ENCODE results near the gene OVCH2.
A peak's percentile ranks its signal among the peaks of the same experiment; 100 is the strongest.

Gene OVCH2

GRCh38 chr11:7688238-7688826 is 17.9 kb downstream of the OVCH2 start:
- no CpG with 5 or more reads among the region's 4 CpGs for WGBS, 2 experiments (ENCODE audit: insufficient coverage in 2 of 2)
- H3K4me3 ChIP-seq (ENCODE audit: extremely low read depth, insufficient read depth, low read length, poor library complexity, severe bottlenecking): no peak overlapping the region
- H3K36me3 ChIP-seq (ENCODE audit: control insufficient read depth, insufficient read depth, low read length): no peaks in the 10 kb centered on the region
- H3K4me1 ChIP-seq (ENCODE audit: control insufficient read depth, insufficient read depth, low read length, poor library complexity, severe bottlenecking): no peaks in the 10 kb centered on the region
- no peaks in the 10 kb centered on the region for H3K9me3 ChIP-seq (ENCODE audit: control insufficient read depth, low read length)
- H3K27ac ChIP-seq (ENCODE audit: low read depth, low read length, severe bottlenecking): no peak overlapping the region

GRCh38 chr11:7687386-7687785 is 18.9 kb downstream of the OVCH2 start:
- H3K4me3 ChIP-seq (ENCODE audit: extremely low read depth, insufficient read depth, low read length, poor library complexity, severe bottlenecking): no peak overlapping the region
- no peaks in the 10 kb centered on the region for H3K9me3 ChIP-seq (ENCODE audit: control insufficient read depth, low read length)
- 100% methylated on average over 1 of the region's 1 CpG for WGBS, 2 experiments (ENCODE audit: insufficient coverage in 2 of 2)
- no peak overlapping the region for H3K27ac ChIP-seq (ENCODE audit: low read depth, low read length, severe bottlenecking)
- no peaks in the 10 kb centered on the region for H3K36me3 ChIP-seq (ENCODE audit: control insufficient read depth, insufficient read depth, low read length)
- no peaks in the 10 kb centered on the region for H3K4me1 ChIP-seq (ENCODE audit: control insufficient read depth, insufficient read depth, low read length, poor library complexity, severe bottlenecking)

DNA sequence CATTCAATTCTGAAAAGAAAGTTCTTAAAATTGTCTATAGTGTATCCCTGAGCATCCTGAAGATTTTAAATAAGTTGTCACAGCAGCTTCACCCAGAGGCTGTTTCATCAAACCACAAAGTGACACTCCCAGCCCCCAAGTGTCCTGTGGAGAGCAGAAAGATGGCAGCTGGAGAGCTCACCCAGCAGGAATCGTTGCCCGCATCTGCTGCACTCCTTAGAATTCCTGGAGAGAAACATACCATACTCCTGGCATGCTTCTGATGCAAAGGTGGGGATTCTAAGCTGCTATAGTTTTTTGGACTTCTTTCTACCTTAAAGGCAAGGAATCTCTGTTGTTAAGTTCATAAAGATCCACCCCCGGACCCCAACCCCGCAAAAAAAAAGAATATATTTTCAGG is 19.5 kb downstream of the OVCH2 start:
- H3K36me3 ChIP-seq (ENCODE audit: control insufficient read depth, insufficient read depth, low read length): no peaks in the 10 kb centered on the region
- no peaks in the 10 kb centered on the region for H3K4me1 ChIP-seq (ENCODE audit: control insufficient read depth, insufficient read depth, low read length, poor library complexity, severe bottlenecking)
- H3K9me3 ChIP-seq (ENCODE audit: control insufficient read depth, low read length): no peaks in the 10 kb centered on the region
- 53% methylated on average over 2 of the region's 4 CpGs; no CpG with 5 or more reads in 1 of the 2 experiments for WGBS, 2 experiments (ENCODE audit: insufficient coverage in 2 of 2)
- no peak overlapping the region for H3K4me3 ChIP-seq (ENCODE audit: extremely low read depth, insufficient read depth, low read length, poor library complexity, severe bottlenecking)
- H3K27ac ChIP-seq (ENCODE audit: low read depth, low read length, severe bottlenecking): no peak overlapping the region

DNA sequence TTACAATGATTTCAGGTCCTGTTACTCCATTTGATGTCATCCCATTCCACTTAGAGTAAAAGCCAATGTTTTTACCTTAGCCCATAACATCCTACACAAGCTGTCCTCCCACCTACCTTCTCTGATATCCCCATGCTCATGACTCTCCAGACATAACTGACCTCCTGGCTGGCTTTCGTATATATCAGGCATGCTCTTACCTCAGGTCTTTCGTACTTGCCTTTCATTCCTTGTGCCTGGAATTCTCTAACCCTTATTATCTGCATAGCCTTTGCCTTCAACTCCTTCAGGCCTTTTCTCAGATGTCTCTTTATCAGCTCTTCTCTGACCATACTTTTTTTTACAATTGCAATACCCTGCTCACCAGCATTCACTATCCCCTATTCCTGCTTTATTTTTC is 22.7 kb downstream of the OVCH2 start:
- no peaks in the 10 kb centered on the region for H3K36me3 ChIP-seq (ENCODE audit: control insufficient read depth, insufficient read depth, low read length)
- no peaks in the 10 kb centered on the region for H3K4me1 ChIP-seq (ENCODE audit: control insufficient read depth, insufficient read depth, low read length, poor library complexity, severe bottlenecking)
- 72 to 94% methylated on average over 2 of the region's 2 CpGs for WGBS, 2 experiments (ENCODE audit: insufficient coverage in 2 of 2)
- no peak overlapping the region for H3K27ac ChIP-seq (ENCODE audit: low read depth, low read length, severe bottlenecking)
- H3K9me3 ChIP-seq (ENCODE audit: control insufficient read depth, low read length): no peaks in the 10 kb centered on the region
- no peak overlapping the region for H3K4me3 ChIP-seq (ENCODE audit: extremely low read depth, insufficient read depth, low read length, poor library complexity, severe bottlenecking)

DNA sequence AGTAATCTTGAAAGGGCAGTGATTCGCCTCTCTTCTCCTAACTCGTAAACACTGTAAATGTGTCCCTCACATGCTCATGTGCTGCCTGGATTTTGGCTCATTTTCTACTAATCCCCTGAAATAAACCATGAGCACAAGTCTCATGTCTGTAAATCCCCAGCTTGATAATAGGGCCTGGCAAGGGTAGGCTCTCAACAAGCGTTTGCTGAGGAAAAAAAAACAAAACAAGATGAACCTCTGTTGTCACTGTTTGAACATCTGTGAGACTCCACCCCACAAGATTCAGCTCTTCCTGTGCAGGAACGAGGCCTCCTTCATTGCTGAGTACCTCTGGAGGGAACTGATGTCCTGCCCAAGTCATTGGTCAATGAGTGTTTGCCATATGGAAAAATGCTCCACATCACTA is 28.5 kb downstream of the OVCH2 start:
- peak overlapping the region; percentile 82 for H3K27ac ChIP-seq (ENCODE audit: low read depth, low read length, severe bottlenecking)
- H3K4me3 ChIP-seq (ENCODE audit: extremely low read depth, insufficient read depth, low read length, poor library complexity, severe bottlenecking): no peak overlapping the region
- 43 to 76% methylated on average over 3 to 4 of the region's 4 CpGs for WGBS, 2 experiments (ENCODE audit: insufficient coverage in 2 of 2)

GRCh38 chr11:7677071-7677470 is 29.2 kb downstream of the OVCH2 start:
- 60 to 83% methylated on average over 3 to 5 of the region's 5 CpGs for WGBS, 2 experiments (ENCODE audit: insufficient coverage in 2 of 2)
- Histone ChIP-seq H3K4me3 (ENCODE audit: extremely low read depth, insufficient read depth, low read length, poor library complexity, severe bottlenecking) (no peak overlapping the region), H3K4me1 (ENCODE audit: control insufficient read depth, insufficient read depth, low read length, poor library complexity, severe bottlenecking) (peaks cover 13% of the 10 kb centered on the region), H3K27ac (ENCODE audit: low read depth, low read length, severe bottlenecking) (peak overlapping the region; percentile 82), H3K9me3 (ENCODE audit: control insufficient read depth, low read length) (no peaks in the 10 kb centered on the region), H3K36me3 (ENCODE audit: control insufficient read depth, insufficient read depth, low read length) (no peaks in the 10 kb centered on the region)

More for the DNA sequence above, 28.5 kb downstream of the OVCH2 start:
- Histone ChIP-seq H3K4me1 (ENCODE audit: control insufficient read depth, insufficient read depth, low read length, poor library complexity, severe bottlenecking) (peaks cover 13% of the 10 kb centered on the region), H3K36me3 (ENCODE audit: control insufficient read depth, insufficient read depth, low read length) (no peaks in the 10 kb centered on the region), H3K9me3 (ENCODE audit: control insufficient read depth, low read length) (no peaks in the 10 kb centered on the region)

DNA sequence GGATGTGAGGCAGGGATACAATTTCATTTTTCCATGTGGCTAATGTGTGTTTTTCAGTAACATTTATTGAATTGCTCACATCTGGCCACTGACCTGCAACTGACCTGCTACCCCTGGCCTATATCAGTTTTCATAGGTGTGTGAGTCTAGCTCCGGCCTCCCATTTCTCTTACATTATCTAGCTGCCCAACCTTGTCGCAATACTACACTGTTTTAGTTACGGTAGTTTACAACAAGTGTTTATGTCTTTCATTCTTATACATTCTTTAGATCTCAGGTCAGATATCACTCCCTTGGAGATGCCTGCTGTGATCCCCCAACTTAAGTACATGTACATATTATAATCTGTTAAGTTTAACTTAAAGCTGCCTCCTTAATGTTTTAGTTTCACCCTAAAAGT is 30.6 kb downstream of the OVCH2 start:
- 100% methylated on average over 1 to 2 of the region's 3 CpGs for WGBS, 2 experiments (ENCODE audit: insufficient coverage in 2 of 2)
- H3K27ac ChIP-seq (ENCODE audit: low read depth, low read length, severe bottlenecking): no peak overlapping the region
- no peaks in the 10 kb centered on the region for H3K36me3 ChIP-seq (ENCODE audit: control insufficient read depth, insufficient read depth, low read length)
- H3K9me3 ChIP-seq (ENCODE audit: control insufficient read depth, low read length): no peaks in the 10 kb centered on the region
- no peak overlapping the region for H3K4me3 ChIP-seq (ENCODE audit: extremely low read depth, insufficient read depth, low read length, poor library complexity, severe bottlenecking)
- H3K4me1 ChIP-seq (ENCODE audit: control insufficient read depth, insufficient read depth, low read length, poor library complexity, severe bottlenecking): peaks cover 13% of the 10 kb centered on the region

DNA sequence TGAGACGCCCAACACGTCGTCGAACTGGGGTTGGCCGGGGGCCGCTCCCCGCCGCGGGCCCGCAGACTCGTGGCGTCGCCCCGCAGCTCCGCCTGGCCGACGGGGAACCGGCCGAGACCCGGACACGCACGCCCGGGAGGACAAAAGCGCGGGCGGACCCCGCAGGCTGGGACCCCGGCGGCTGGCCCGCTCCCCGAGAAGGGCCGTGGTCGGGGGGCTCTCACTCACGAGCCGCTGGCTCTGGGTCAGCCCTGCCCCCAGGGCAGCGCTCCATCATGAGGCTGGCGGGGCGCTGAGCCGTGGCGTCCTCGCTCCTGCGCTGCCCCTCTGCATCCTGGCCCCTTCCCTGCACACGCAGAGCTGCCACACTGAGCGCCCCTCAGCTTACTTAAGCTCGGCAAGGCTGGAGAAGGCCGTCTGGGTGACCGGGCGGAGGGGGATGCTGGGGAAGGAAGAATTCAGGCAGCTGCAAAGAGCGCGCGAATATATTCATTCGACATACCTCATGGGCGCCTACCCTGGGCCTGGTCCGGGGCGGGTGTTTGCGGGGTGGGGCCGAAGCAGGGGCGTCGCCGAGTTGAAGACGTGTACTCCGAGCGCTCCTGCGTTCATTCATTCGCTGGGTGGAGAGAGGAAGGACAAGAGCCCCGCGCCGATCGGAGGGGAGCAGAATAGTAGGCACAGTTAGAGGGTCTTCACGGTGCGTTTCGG is 32.4 kb downstream of the OVCH2 start:
- Histone ChIP-seq H3K4me1 (ENCODE audit: control insufficient read depth, insufficient read depth, low read length, poor library complexity, severe bottlenecking) (peaks cover 13% of the 10 kb centered on the region), H3K9me3 (ENCODE audit: control insufficient read depth, low read length) (no peaks in the 10 kb centered on the region), H3K36me3 (ENCODE audit: control insufficient read depth, insufficient read depth, low read length) (peaks cover 2% of the 10 kb centered on the region), H3K27ac (ENCODE audit: low read depth, low read length, severe bottlenecking) (peak overlapping the region; percentile 73), H3K4me3 (ENCODE audit: extremely low read depth, insufficient read depth, low read length, poor library complexity, severe bottlenecking) (peak overlapping the region; percentile 53)
- WGBS, 2 experiments (ENCODE audit: insufficient coverage in 2 of 2): 17 to 21% methylated on average over 44 to 52 of the region's 72 CpGs

DNA sequence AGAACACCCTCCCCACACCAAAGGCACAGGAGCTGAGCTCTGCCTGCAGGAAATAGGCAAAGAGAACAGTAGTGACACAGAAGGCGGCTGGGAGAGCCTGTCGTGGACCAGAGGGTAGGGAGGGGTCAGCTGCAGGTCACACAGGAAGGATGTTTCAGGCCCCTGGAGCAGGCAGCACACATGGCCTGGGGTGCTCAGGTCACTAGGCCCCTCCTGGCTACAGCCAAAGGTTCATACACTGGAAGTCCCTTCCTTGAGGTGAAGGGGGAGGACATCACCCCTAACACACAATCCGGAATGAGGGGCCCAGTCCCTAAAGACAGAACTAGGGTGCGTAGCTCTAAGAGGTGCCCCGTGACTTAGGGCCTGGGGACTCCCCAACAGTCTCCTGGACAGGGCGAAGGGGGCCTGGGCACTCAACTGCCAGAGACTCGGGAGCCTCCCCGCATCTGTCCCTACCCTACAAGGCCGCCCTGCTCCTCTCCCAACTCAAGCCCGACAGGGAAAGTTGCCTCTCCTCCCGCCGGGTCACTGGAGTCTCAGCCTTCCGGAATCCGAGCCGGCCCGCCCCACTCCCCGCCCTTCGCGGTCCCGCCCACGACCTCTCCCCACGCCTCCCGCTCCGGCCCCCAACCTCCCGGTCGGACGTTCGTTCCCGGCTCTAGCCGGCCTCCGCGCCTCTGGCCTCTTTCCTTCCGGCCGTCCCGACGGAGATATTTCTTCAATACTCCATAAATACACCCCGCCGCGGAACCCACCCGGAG is 33.1 kb downstream of the OVCH2 start, which contains the start of gene CYB5R2:
Gene CYB5R2, minus strand, starts transcription at position 541 of the 764 bp plus-strand sequence. CDS start 675 bp downstream, outside the sequence.
- Histone ChIP-seq H3K27ac (ENCODE audit: low read depth, low read length, severe bottlenecking) (peak within 1 kb of the TSS; percentile 73), H3K36me3 (ENCODE audit: control insufficient read depth, insufficient read depth, low read length) (peaks cover 9% of the 10 kb centered on the region), H3K9me3 (ENCODE audit: control insufficient read depth, low read length) (no peaks in the 10 kb centered on the region), H3K4me3 (ENCODE audit: extremely low read depth, insufficient read depth, low read length, poor library complexity, severe bottlenecking) (peak within 1 kb of the TSS; percentile 53), H3K4me1 (ENCODE audit: control insufficient read depth, insufficient read depth, low read length, poor library complexity, severe bottlenecking) (peaks cover 12% of the 10 kb centered on the region)
- 16 to 24% methylated on average over 33 to 34 of the region's 40 CpGs for WGBS, 2 experiments (ENCODE audit: insufficient coverage in 2 of 2)

- Histone ChIP-seq H3K27ac (ENCODE audit: low read depth, low read length, severe bottlenecking) (no peak overlapping the region), H3K9me3 (ENCODE audit: control insufficient read depth, low read length) (no peaks in the 10 kb centered on the region), H3K4me3 (ENCODE audit: extremely low read depth, insufficient read depth, low read length, poor library complexity, severe bottlenecking) (peak overlapping the region; percentile 53), H3K4me1 (ENCODE audit: control insufficient read depth, insufficient read depth, low read length, poor library complexity, severe bottlenecking) (peaks cover 5% of the 10 kb centered on the region), H3K36me3 (ENCODE audit: control insufficient read depth, insufficient read depth, low read length) (peaks cover 15% of the 10 kb centered on the region)
- 89 to 98% methylated on average over 10 to 11 of the region's 16 CpGs for WGBS, 2 experiments (ENCODE audit: insufficient coverage in 2 of 2)
These were observed 33.9 kb downstream of the OVCH2 start for GRCh38 chr11:7672276-7672959.

Data from mesodermal cell (in vitro differentiated cells).